ENCODE results near the gene ACE.

ACE gene

DNA sequence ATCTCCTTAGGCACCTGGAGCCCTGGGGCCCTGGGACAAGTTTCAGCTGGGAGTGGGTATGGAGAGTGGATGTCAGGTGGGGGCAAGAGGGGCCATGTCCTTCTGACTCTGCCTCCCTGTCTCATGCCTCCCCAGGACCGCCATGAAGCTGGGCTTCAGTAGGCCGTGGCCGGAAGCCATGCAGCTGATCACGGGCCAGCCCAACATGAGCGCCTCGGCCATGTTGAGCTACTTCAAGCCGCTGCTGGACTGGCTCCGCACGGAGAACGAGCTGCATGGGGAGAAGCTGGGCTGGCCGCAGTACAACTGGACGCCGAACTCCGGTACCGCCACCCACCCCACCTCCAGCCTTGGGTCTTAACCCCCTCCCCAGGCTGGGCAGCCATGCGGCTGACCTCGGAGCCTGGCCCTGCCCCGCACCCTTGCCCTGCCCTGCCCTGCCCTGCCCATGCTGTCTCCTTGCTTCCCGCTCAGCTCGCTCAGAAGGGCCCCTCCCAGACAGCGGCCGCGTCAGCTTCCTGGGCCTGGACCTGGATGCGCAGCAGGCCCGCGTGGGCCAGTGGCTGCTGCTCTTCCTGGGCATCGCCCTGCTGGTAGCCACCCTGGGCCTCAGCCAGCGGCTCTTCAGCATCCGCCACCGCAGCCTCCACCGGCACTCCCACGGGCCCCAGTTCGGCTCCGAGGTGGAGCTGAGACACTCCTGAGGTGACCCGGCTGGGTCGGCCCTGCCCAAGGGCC lies 20.0 kb downstream of the ACE start:
- H3K4me3 ChIP-seq (ENCODE audit: low read depth, low read length) = no peak overlapping the region
- TF ChIP-seq, protein P1, sequence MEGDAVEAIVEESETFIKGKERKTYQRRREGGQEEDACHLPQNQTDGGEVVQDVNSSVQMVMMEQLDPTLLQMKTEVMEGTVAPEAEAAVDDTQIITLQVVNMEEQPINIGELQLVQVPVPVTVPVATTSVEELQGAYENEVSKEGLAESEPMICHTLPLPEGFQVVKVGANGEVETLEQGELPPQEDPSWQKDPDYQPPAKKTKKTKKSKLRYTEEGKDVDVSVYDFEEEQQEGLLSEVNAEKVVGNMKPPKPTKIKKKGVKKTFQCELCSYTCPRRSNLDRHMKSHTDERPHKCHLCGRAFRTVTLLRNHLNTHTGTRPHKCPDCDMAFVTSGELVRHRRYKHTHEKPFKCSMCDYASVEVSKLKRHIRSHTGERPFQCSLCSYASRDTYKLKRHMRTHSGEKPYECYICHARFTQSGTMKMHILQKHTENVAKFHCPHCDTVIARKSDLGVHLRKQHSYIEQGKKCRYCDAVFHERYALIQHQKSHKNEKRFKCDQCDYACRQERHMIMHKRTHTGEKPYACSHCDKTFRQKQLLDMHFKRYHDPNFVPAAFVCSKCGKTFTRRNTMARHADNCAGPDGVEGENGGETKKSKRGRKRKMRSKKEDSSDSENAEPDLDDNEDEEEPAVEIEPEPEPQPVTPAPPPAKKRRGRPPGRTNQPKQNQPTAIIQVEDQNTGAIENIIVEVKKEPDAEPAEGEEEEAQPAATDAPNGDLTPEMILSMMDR (IDR thresholded peaks at IDR 0.05; ENCODE audit: insufficient read depth, low read depth, low read length, missing control alignments) = no peak
- no peak for DNase-seq (ENCODE audit: low read depth)

DNA sequence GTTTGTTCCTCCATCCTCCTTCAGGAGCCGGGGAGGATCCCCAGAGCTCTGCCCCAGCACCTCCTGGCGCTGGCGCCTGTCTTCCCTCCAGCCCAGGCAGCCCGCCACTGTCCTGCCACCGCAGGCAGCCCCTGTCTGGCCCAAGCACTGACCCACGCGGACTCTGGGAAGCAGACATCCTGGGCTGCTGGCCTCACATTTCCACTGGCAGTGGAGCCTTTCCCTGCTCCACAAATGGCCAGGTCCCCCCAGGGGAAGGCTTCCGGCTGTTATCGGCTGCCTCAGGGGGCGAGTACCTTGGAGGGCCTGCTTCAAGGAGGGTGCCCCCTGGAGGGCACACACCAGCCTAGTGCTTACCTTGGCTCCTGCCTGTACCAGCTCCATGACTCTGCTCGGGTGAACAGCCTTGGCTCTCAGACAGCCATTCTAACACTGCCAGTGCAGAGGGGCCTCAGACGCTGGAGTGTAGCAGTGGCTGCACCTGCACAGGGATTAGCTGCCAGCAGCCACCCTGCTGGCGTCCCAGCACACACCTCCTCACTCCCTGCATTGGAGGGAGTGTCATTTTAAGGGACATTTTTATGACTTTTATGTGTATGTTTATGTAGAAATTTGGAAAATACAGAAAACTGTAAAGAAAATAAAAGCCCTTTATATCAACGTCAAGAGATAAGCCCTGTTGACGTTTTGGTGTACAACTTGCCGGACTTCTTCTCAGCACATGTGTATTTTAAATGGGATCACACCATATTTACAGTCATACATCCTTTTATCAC lies 21.0 kb downstream of the ACE start:
- H3K4me3 ChIP-seq (ENCODE audit: low read depth, low read length) = no peak overlapping the region
- TF ChIP-seq, protein P1 (IDR thresholded peaks at IDR 0.05; ENCODE audit: insufficient read depth, low read depth, low read length, missing control alignments) = no peak
- DNase-seq (ENCODE audit: low read depth) = peak; percentile 44

DNA sequence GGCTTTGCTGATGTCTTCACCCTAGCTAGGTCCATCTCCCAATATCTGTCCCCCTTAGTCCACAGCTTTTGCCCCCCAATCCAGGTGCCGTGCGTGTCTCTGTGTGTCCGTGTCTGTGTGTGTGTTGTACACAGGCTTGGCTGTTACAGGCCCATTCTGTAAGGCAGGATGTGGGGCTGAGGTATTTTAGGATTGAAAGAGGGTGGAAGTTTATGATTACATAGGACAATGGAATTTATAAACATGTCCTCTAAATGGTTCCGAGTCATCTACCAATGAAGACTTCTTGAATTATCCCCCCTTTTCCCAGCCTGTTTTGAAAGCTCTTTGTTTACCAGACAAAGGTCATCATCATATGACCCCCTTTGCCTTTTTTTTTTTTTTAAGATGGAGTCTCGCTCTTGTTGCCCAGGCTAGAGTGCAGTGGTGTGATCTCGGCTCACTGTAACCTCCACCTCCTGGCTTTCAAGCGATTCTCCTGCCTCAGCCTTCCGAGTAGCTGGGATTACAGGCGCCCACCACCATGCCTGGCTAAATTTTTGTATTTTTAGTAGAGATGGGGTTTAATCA lies 21.9 kb downstream of the ACE start:
- no peak overlapping the region for H3K4me3 ChIP-seq (ENCODE audit: low read depth, low read length)
- DNase-seq (ENCODE audit: low read depth) = no peak
- TF ChIP-seq, protein P1 (IDR thresholded peaks at IDR 0.05; ENCODE audit: insufficient read depth, low read depth, low read length, missing control alignments) = no peak

DNA sequence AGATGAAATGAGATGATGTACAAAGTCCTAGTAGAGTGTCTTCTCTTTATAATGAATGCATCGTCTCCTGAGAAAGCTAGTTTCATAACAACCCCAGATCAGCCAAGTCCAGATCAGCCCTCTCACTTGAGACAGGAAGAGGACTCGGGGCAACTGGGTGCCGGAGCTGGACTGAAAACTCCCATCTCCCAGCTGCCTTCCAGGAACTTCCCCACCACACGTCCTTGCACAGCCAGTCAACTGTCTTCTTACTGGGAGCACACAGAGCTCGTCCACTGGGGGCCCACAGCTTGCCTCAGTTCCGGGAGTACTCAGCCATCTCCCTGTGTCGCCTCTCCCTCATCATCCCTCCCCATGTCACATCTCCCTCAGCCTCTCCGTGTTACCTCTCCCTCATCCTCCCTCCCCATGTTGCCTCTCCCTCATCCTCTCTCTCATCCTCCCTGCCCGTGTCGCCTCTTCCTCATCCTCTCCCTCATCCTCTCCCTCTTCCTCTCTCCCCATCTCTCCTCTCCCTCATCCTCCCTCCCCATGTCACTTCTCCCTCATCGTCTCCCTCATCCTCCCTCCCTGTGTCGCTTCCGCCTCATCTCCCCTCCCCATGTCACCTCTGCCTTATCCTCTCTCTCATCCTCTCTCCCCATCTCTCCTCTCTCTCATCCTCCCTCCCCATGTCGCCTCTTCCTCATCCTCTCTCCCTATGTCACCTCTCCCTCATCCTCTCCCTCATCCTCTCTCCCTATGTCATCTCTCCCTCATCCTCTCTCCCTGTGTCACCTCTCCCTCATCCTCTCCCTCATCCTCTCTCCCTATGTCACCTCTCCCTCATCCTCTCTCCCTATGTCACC lies 23.9 kb downstream of the ACE start:
- TF ChIP-seq, protein P1 (IDR thresholded peaks at IDR 0.05; ENCODE audit: insufficient read depth, low read depth, low read length, missing control alignments) = no peak
- no peak overlapping the region for H3K4me3 ChIP-seq (ENCODE audit: low read depth, low read length)
- no peak for DNase-seq (ENCODE audit: low read depth)

DNA sequence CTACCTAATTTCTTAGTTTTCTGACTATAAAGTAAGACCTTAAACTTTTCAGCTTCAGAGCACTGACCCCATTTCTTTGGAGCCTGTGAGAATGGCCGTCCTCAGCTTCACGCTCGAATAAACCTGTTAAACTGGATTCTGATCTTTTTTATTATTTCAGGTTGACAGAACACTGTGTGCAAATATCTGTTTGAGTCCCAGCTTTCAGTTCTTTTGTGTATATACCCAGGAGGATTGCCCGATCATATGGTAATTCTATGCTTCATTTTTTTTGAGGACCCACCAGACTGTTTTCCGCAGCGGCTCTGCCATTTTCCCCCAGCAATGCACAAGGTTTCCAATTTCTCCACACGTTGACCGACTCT lies 26.5 kb downstream of the ACE start:
- H3K4me3 ChIP-seq (ENCODE audit: low read depth, low read length) = no peak overlapping the region
- DNase-seq (ENCODE audit: low read depth) = no peak
- TF ChIP-seq, protein P1 (IDR thresholded peaks at IDR 0.05; ENCODE audit: insufficient read depth, low read depth, low read length, missing control alignments) = no peak

DNA sequence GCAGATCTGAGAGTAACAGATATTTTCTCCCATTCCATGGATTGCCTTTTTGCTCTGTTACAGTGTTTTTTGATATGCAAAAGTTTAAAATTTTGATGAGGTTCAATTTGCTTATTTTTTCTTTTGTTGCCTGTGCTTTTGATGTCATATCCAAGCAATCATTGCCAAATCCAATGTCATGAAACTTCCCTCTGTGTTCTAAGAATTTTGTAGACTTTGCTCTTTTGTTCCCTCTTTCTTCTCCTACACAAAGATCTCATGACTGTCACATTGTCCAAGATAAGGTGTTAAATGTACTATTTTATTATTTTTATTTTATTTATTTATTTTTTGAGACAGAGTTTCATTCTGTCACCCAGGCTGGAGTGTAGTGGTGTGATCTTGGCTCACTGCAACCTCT lies 27.4 kb downstream of the ACE start:
- TF ChIP-seq, protein P1 (IDR thresholded peaks at IDR 0.05; ENCODE audit: insufficient read depth, low read depth, low read length, missing control alignments) = no peak
- no peak for DNase-seq (ENCODE audit: low read depth)
- no peak overlapping the region for H3K4me3 ChIP-seq (ENCODE audit: low read depth, low read length)

Measured in GM12865 (cell line).